G401 (cell line): ENCODE results near the gene MEGF8. TPM values are rescaled to one million over a fixed set of nuclear protein-coding genes. Genes with fewer than 3 reads are reported as not detected.
A peak's percentile ranks its signal among the peaks of the same experiment; 100 is the strongest.

Source experiments
- DNase-seq: peaks from one replicate; pipeline ENCODE4 v3.0.0-alpha.2; 2015; ENCODE audit warnings: low spot score
- in situ Hi-C: cut with HindIII; loops from 2 replicates; pipeline ENCODE4 v1.10.0; 2016; ENCODE audit warnings: low sequenced_read_pairs, mixed read lengths
- total RNA-seq: library from RNA; depleted of rRNA; stranded (reverse); fragments of >200 nt; shearing (Covaris generic); gene quantifications from 2 replicates; pipeline ENCODE4 v1.2.3, GENCODE V29; 2014; rRNA removed

MEGF8 gene
- total RNA-seq, 1 experiment from 2014 or later: 41.5 TPM

GRCh38 chr19:42422092-42422900, 96.9 kb downstream of the MEGF8 start:
- in situ Hi-C loops: no loop called here
- no peak for DNase-seq

GRCh38 chr19:42422901-42423461, 97.5 kb downstream of the MEGF8 start:
- DNase-seq: peak; percentile 65
- in situ Hi-C loops: no loop called here

GRCh38 chr19:42423462-42424344, 98.3 kb downstream of the MEGF8 start:
- DNase-seq: peak; percentile 96
- in situ Hi-C loops: no loop called here

- in situ Hi-C loops: no loop called here
- DNase-seq: no peak
Measured at GRCh38 chr19:42424345-42424707, 98.9 kb downstream of the MEGF8 start.

GRCh38 chr19:42424712-42425131, 99.3 kb downstream of the MEGF8 start:
- no peak for DNase-seq

GRCh38 chr19:42426643-42427042, 101.2 kb downstream of the MEGF8 start:
- in situ Hi-C loops: loop anchor here (25.0 kb wide), 1 partner anchor 161 kb away; the partner anchor contains the start of gene CEACAM8

More at GRCh38 chr19:42424712-42425131, 99.3 kb downstream of the MEGF8 start:
- in situ Hi-C loops: loop anchor here (25.0 kb wide), 1 partner anchor 163 kb away; the partner anchor contains the start of gene CEACAM8

GRCh38 chr19:42427313-42427712, 101.9 kb downstream of the MEGF8 start, which contains the start of gene LIPE:
Gene LIPE (minus strand): TSS chr19:42427388. CDS start chr19:42427149, 239 bp downstream.
- in situ Hi-C loops: loop anchor here (25.0 kb wide), 1 partner anchor 160 kb away; the partner anchor contains the start of gene CEACAM8
- DNase-seq: no peak

More at GRCh38 chr19:42426643-42427042, 101.2 kb downstream of the MEGF8 start:
- no peak for DNase-seq

Other genes with a start within 250 kb of the MEGF8 start
- gene ZNF574, start 249.5 kb upstream of the MEGF8 start, total RNA-seq: 22.4 and 22.7 TPM in 2 replicates
- not detected in 2 replicates for gene POU2F2, start 193.2 kb upstream of the MEGF8 start, total RNA-seq
- 41.1 and 52.0 TPM in 2 replicates for gene DEDD2, start 108.0 kb upstream of the MEGF8 start, total RNA-seq
- 7.9 and 13.6 TPM in 2 replicates for gene ZNF526, start 105.3 kb upstream of the MEGF8 start, total RNA-seq
- 30.0 and 37.1 TPM in 2 replicates for gene GSK3A, start 83.0 kb upstream of the MEGF8 start, total RNA-seq
- 157 and 165 TPM in 2 replicates for gene ERF, start 70.5 kb upstream of the MEGF8 start, total RNA-seq
- 14.3 and 21.2 TPM in 2 replicates for gene CIC, start 56.4 kb upstream of the MEGF8 start, total RNA-seq
- gene PRR19, start 23.5 kb upstream of the MEGF8 start, total RNA-seq: 1.8 and 2.1 TPM in 2 replicates
- gene PAFAH1B3, start 23.0 kb upstream of the MEGF8 start, total RNA-seq: 151 and 170 TPM in 2 replicates
- not detected in 2 replicates for gene TMEM145, start 12.3 kb upstream of the MEGF8 start, total RNA-seq
- gene CNFN, start 64.7 kb downstream of the MEGF8 start, total RNA-seq: 3.9 TPM in 1 of 2 replicates, not detected in the other
- gene LIPE, start 101.8 kb downstream of the MEGF8 start, total RNA-seq: 26.5 and 29.0 TPM in 2 replicates
- not detected in 2 replicates for gene CXCL17, start 117.3 kb downstream of the MEGF8 start, total RNA-seq
- gene CEACAM1, start 202.8 kb downstream of the MEGF8 start, total RNA-seq: 0.31 and 1.3 TPM in 2 replicates